GM19240 (cell line): Measurements from ENCODE around the gene MICB.
"Not testable (repeated sequence)": the region's sequence is repeated elsewhere in the genome, so short reads cannot be mapped to it uniquely, and the experiment has no call there.

ENCODE experiments used
- DNase-seq: peaks from one replicate; pipeline ENCODE4 v3.0.0; 2011; ENCODE audit warnings: low spot score; ENCODE audit not compliant: insufficient read length

Gene MICB

GRCh38 chr6:31497531-31498476, at the start of gene MICB:
TSS of gene MICB (plus strand) at chr6:31498145. CDS start at chr6:31498194, 49 bp downstream.
- DNase-seq: no peak

- DNase-seq: no peak
These were observed 47.2 kb upstream of the MICB start for GRCh38 chr6:31450751-31451150.

GRCh38 chr6:31452859-31453258, 45.1 kb upstream of the MICB start:
- no peak for DNase-seq

- DNase-seq: no peak
These were observed 44.7 kb upstream of the MICB start for GRCh38 chr6:31453259-31453658.

- not testable (repeated sequence) for DNase-seq
These were observed 38.1 kb upstream of the MICB start for GRCh38 chr6:31459864-31460263.

GRCh38 chr6:31460361-31461025, 37.5 kb upstream of the MICB start:
- DNase-seq: no peak

GRCh38 chr6:31462026-31462963, 35.6 kb upstream of the MICB start:
- no peak for DNase-seq

- peak; percentile 87 for DNase-seq
These were observed 34.7 kb upstream of the MICB start for GRCh38 chr6:31462964-31463870.

- DNase-seq: no peak
These were observed 33.4 kb upstream of the MICB start for GRCh38 chr6:31464252-31465184.

GRCh38 chr6:31465185-31465536, 32.8 kb upstream of the MICB start:
- DNase-seq: no peak

GRCh38 chr6:31465718-31466117, 32.2 kb upstream of the MICB start:
- DNase-seq: no peak

GRCh38 chr6:31466466-31466865, 31.5 kb upstream of the MICB start:
- DNase-seq: no peak

- DNase-seq: no peak
These were observed 30.8 kb upstream of the MICB start for GRCh38 chr6:31467151-31467550.

- no peak for DNase-seq
These were observed 29.6 kb upstream of the MICB start for GRCh38 chr6:31468311-31468710.

- DNase-seq: no peak
These were observed 27.1 kb upstream of the MICB start for GRCh38 chr6:31470801-31471200.

GRCh38 chr6:31471711-31472110, 26.2 kb upstream of the MICB start:
- DNase-seq: no peak

GRCh38 chr6:31472259-31472658, 25.7 kb upstream of the MICB start:
- DNase-seq: no peak

- DNase-seq: no peak
These were observed 24.7 kb upstream of the MICB start for GRCh38 chr6:31473244-31473643.
